WERI-Rb-1 (cell line): ENCODE measurements around the gene SH3RF3.

Source experiments
- DNase-seq: peaks from one replicate; pipeline ENCODE4 v3.0.0-alpha.2; 2020
- H3K27ac ChIP-seq: fragments of 250-450 bp; sonication (Bioruptor Pico); 2 replicates; pipeline ENCODE4 v1.5.1; 2020; ENCODE audit warnings: mild to moderate bottlenecking, moderate library complexity
- H3K27me3 ChIP-seq: fragments of 250-450 bp; sonication (Bioruptor Pico); 2 replicates; pipeline ENCODE4 v1.5.1; 2021; ENCODE audit warnings: mild to moderate bottlenecking, low read depth, moderate library complexity; ENCODE audit not compliant: insufficient read depth, severe bottlenecking
- H3K36me3 ChIP-seq: fragments of 250-450 bp; sonication (Bioruptor Pico); 2 replicates; pipeline ENCODE4 v1.5.1; 2020; ENCODE audit warnings: mild to moderate bottlenecking, moderate library complexity
- H3K4me3 ChIP-seq: 2 replicates; pipeline ENCODE4 v1.5.1; 2011; ENCODE audit warnings: low read depth, mild to moderate bottlenecking, control low read depth, low read length
- H3K9me3 ChIP-seq: fragments of 250-450 bp; sonication (Bioruptor Pico); 2 replicates; pipeline ENCODE4 v1.5.1; 2021; ENCODE audit warnings: mild to moderate bottlenecking, moderate library complexity; ENCODE audit not compliant: severe bottlenecking
- TF ChIP-seq, protein P1 (sequence below): IDR thresholded peaks from 2 replicates; pipeline ENCODE4 v1.5.1; 2011; ENCODE audit warnings: low read depth, mild to moderate bottlenecking, control low read depth, inconsistent platforms, low read length

SH3RF3 gene

DNA sequence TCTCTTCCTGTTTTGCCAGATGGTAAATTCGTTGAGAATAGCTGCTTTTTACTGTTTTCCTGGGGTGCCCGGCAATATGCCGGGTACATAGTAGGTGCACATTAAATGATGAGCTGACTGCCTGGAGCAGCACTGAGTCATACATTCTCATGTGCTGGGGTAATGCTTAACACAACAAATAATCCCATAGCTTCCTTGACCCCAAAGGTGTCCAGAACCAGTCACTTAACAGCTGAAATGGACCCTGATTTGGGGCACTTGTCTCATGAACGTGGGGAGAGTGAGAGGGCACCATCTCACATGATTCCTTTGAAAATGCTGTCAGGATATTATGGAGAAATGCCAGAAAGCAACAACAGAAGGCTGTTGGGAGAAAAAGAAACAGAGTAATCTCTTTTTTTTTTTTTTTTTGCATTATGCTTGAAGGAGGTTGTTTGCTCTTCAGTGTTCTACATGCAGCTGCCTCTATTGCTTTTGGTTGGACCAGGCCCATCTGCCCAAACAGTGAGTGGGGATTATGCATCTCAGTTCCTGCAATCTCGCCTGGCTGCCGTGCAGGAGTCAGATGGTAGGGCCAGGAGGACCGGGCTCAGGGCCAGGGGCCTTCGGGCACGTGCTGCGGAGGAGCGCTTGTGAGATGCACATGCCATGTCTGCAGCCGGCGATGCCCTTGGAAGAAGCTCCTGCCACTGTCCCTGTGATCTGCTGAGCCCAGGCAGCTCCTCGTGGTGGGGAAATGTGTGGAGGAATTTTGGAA, 162.1 kb downstream of the SH3RF3 start:
- Histone ChIP-seq H3K27me3 (no peaks in the 10 kb centered on the region), H3K27ac (no peak overlapping the region), H3K4me3 (no peak overlapping the region), H3K36me3 (no peaks in the 10 kb centered on the region), H3K9me3 (no peaks in the 10 kb centered on the region)
- TF ChIP-seq, protein P1, sequence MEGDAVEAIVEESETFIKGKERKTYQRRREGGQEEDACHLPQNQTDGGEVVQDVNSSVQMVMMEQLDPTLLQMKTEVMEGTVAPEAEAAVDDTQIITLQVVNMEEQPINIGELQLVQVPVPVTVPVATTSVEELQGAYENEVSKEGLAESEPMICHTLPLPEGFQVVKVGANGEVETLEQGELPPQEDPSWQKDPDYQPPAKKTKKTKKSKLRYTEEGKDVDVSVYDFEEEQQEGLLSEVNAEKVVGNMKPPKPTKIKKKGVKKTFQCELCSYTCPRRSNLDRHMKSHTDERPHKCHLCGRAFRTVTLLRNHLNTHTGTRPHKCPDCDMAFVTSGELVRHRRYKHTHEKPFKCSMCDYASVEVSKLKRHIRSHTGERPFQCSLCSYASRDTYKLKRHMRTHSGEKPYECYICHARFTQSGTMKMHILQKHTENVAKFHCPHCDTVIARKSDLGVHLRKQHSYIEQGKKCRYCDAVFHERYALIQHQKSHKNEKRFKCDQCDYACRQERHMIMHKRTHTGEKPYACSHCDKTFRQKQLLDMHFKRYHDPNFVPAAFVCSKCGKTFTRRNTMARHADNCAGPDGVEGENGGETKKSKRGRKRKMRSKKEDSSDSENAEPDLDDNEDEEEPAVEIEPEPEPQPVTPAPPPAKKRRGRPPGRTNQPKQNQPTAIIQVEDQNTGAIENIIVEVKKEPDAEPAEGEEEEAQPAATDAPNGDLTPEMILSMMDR: no peak
- no peak for DNase-seq

DNA sequence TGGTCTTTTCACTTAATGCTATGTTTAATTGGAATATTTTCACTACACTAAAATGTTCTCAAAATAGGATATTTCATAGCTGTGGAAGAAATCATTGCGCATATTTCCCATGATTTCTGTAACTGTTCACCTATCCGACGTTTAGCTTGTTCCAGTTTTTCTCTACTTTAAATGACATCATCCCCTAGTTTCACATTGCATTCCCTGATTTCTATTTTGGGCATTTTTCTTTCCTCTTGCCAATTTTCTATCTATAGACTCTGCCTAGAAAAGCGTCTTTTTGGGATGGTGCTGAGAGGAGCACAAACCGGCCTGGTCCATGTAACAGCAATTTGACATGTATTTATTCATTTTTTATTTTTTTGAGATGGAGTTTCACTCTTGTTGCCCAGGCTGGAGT, 163.4 kb downstream of the SH3RF3 start:
- Histone ChIP-seq H3K27me3 (no peaks in the 10 kb centered on the region), H3K4me3 (no peak overlapping the region), H3K9me3 (no peaks in the 10 kb centered on the region), H3K27ac (no peak overlapping the region), H3K36me3 (no peaks in the 10 kb centered on the region)
- no peak for DNase-seq
- TF ChIP-seq, protein P1: no peak

DNA sequence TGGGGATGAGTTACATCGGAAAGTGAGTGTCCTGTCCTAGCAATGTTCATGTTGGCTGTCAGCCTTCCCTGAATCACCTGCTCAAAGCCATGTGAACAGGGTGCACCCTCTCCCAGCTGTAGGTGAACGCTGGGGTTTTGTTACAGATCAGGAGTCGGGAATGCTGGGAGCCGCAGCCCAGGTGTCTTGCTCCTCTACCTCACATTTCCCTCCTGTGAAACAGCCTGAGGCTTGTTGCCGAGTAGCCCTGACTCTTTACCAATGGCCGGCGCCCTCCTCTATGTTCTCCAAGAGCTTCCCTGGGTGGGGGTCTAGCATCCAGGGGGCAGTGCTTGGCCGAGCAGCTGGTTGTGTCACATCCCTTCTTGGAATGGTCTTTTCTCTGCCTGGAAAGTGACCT, 164.7 kb downstream of the SH3RF3 start:
- no peaks in the 10 kb centered on the region for H3K9me3 ChIP-seq
- no peaks in the 10 kb centered on the region for H3K36me3 ChIP-seq
- no peaks in the 10 kb centered on the region for H3K27me3 ChIP-seq
- DNase-seq: no peak
- no peak overlapping the region for H3K4me3 ChIP-seq
- H3K27ac ChIP-seq: no peak overlapping the region
- TF ChIP-seq, protein P1: no peak

DNA sequence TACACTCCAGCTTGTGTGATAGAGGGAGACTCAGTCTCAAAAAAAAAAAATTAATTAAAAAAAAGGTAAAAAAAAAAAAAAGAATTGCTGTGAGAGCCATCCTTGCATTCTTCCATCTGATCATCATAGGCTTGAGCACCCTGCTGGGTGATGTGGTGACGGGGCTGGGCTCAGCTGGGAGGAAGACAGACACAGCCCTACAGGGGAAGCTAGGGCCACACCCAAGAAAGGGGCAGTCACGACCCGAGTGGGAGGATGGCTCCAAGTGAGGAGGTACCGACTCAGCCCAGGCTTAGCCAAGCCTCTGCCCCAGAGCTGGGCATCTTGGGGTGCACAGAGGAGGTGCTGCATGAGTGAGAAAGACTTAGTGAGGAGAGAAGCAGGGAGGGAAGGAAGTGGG, 165.5 kb downstream of the SH3RF3 start:
- Histone ChIP-seq H3K36me3 (no peaks in the 10 kb centered on the region), H3K4me3 (no peak overlapping the region), H3K27me3 (no peaks in the 10 kb centered on the region), H3K27ac (no peak overlapping the region), H3K9me3 (no peaks in the 10 kb centered on the region)
- TF ChIP-seq, protein P1: no peak
- no peak for DNase-seq

GRCh38 chr2:109295070-109295780, 166.2 kb downstream of the SH3RF3 start:
- no peaks in the 10 kb centered on the region for H3K36me3 ChIP-seq
- H3K27ac ChIP-seq: no peak overlapping the region
- no peak for DNase-seq
- no peaks in the 10 kb centered on the region for H3K9me3 ChIP-seq
- no peak overlapping the region for H3K4me3 ChIP-seq
- TF ChIP-seq, protein P1: no peak
- H3K27me3 ChIP-seq: no peaks in the 10 kb centered on the region
